ENCODE data around the gene CELF2. TPM values are rescaled to one million over a fixed set of nuclear protein-coding genes. Genes with fewer than 3 reads are reported as not detected.

CELF2 gene
- total RNA-seq, 1 experiment from 2014 or later, result 28.7 TPM

DNA sequence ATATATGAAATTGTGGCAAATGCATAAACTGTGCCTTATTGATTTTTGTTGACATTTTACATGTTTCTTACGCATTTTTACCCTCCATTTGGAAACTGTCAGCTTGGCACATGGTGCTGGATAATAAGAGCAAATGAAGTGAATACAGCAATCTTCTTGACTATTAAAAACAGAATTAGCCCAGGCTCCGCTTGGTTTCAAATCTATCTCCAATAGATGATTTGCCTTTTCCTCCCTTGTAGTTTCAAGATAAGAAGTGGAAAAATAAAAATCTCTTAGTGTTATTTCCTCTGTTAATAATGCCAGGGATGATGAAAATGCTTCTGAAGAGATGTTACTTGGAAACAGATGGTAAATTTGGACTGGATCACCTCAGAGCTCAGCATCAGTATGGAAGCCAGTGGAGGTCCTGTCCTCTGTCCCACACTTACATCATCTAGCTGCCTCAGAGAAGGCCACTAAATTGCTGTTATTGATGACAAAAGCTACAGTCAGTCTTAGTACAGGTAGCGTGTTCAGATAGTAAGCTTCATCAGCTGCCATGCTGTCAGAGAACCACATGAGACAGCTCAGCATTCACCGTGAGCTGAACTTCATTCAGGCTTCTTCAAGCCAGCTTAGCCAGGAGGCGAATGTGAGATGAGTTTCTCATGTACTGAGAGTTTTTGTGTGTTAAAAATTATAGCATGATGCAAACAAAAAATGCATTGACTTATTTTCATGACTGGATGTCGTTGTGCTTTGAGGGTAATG is 246.8 kb downstream of the CELF2 start:
- no peaks in the 10 kb centered on the region; a peak in 1 of 5 replicates for H3K9me3 Mint-ChIP-seq
- no peaks in the 10 kb centered on the region for H3K27me3 Mint-ChIP-seq (ENCODE audit: low read depth)
- Histone ChIP-seq H3K4me2 (ENCODE audit: insufficient read depth, insufficient read length, low read length) (no peak overlapping the region), H4K91ac (ENCODE audit: insufficient read length, low read depth, low read length) (no peak overlapping the region), H2BK120ac (ENCODE audit: low read depth, low read length, poor library complexity, severe bottlenecking) (no peak overlapping the region), H2BK15ac (ENCODE audit: low read depth, low read length) (no peak overlapping the region), H3K4ac (ENCODE audit: low read depth, low read length) (no peak overlapping the region), H2BK12ac (ENCODE audit: insufficient read length, low read depth, low read length) (no peak overlapping the region), H3K79me2 (ENCODE audit: insufficient read depth, low read length) (no peaks in the 10 kb centered on the region), H3K27me3 (ENCODE audit: insufficient read depth, low read length) (no peaks in the 10 kb centered on the region), H2BK5ac (ENCODE audit: insufficient read length, low read length) (no peak overlapping the region), H3K23me2 (ENCODE audit: insufficient read length, low read depth, low read length, poor library complexity, severe bottlenecking) (no peaks in the 10 kb centered on the region), H4K5ac (ENCODE audit: insufficient read length, low read depth, low read length) (no peak overlapping the region), H3K56ac (ENCODE audit: insufficient read length, low read depth, low read length) (no peak overlapping the region), H4K20me1 (ENCODE audit: control insufficient read depth, insufficient read depth, insufficient read length) (no peaks in the 10 kb centered on the region), H3K14ac (ENCODE audit: insufficient read depth, low read length) (no peak overlapping the region), H3K9me3 (ENCODE audit: control insufficient read depth, low read depth, low read length) (no peaks in the 10 kb centered on the region), H2AFZ (ENCODE audit: low read length) (no peak overlapping the region), H3K18ac (ENCODE audit: insufficient read length, low read depth, low read length) (no peak overlapping the region), H3K27ac (ENCODE audit: insufficient read length, low read depth, low read length) (no peak overlapping the region), H3K9ac (ENCODE audit: extremely low read depth, insufficient read length, low read length) (no peak overlapping the region), H2BK20ac (ENCODE audit: low read depth, low read length, poor library complexity, severe bottlenecking) (no peak overlapping the region), H3K23ac (ENCODE audit: insufficient read length, low read depth, low read length) (no peak overlapping the region), H2AK5ac (ENCODE audit: insufficient read length, low read length) (no peak overlapping the region), H3K79me1 (ENCODE audit: insufficient read depth, low read depth, low read length, poor library complexity, severe bottlenecking) (no peaks in the 10 kb centered on the region), H3K4me1 (ENCODE audit: insufficient read depth, low read length) (no peaks in the 10 kb centered on the region), H4K8ac (replicated peaks; ENCODE audit: insufficient read length, low read depth, low read length) (no peak overlapping the region), H3T11ph (ENCODE audit: low read length) (no peak overlapping the region)
- H3K36me3 Mint-ChIP-seq (ENCODE audit: insufficient read depth in 1 of 3, low read depth in 3 of 3), result peaks cover 0 to 18% (median 9%) of the 10 kb centered on the region in 3 experiments; a peak in 3 of 7 replicates
- no peak for DNase-seq
- no CpG with 5 or more reads among the region's 6 CpGs for WGBS (ENCODE audit: extremely low coverage, insufficient read length, low lambda C conversion rate)
- peaks cover 15 to 33% of the 10 kb centered on the region in 2 experiments for H3K4me1 Mint-ChIP-seq
- no peak overlapping the region for H3K4me3 Mint-ChIP-seq
- TF ChIP-seq, protein P1, sequence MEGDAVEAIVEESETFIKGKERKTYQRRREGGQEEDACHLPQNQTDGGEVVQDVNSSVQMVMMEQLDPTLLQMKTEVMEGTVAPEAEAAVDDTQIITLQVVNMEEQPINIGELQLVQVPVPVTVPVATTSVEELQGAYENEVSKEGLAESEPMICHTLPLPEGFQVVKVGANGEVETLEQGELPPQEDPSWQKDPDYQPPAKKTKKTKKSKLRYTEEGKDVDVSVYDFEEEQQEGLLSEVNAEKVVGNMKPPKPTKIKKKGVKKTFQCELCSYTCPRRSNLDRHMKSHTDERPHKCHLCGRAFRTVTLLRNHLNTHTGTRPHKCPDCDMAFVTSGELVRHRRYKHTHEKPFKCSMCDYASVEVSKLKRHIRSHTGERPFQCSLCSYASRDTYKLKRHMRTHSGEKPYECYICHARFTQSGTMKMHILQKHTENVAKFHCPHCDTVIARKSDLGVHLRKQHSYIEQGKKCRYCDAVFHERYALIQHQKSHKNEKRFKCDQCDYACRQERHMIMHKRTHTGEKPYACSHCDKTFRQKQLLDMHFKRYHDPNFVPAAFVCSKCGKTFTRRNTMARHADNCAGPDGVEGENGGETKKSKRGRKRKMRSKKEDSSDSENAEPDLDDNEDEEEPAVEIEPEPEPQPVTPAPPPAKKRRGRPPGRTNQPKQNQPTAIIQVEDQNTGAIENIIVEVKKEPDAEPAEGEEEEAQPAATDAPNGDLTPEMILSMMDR (conservative IDR thresholded peaks at IDR 0.05), result no peak
- peak overlapping the region in 1 of 3 experiments; percentile 12; a peak in 2 of 7 replicates for H3K27ac Mint-ChIP-seq
